Measurements from ENCODE around the gene FAT2. TPM values are rescaled to one million over a fixed set of nuclear protein-coding genes. Genes with fewer than 3 reads are reported as not detected.
A peak's percentile ranks its signal among the peaks of the same experiment; 100 is the strongest.
"Not testable (repeated sequence)": the region's sequence is repeated elsewhere in the genome, so short reads cannot be mapped to it uniquely, and the experiment has no call there.

The FAT2 gene
- total RNA-seq, 1 experiment from 2014 or later = not detected

GRCh38 chr5:151581812-151582583 lies 9.1 kb downstream of the FAT2 start:
- Histone ChIP-seq H3K27ac (ENCODE audit: low read length) (no peak overlapping the region), H3K9ac (ENCODE audit: low read length) (no peak overlapping the region), H3K4me1 (ENCODE audit: low read length) (peaks cover 12% of the 10 kb centered on the region), H3K4me2 (ENCODE audit: low read depth, low read length, poor library complexity, severe bottlenecking) (no peak overlapping the region), H4K20me1 (ENCODE audit: insufficient read depth, low read depth, low read length) (no peaks in the 10 kb centered on the region), H3K4me3 (ENCODE audit: low read length) (no peak overlapping the region), H3K36me3 (ENCODE audit: insufficient read depth, low read length) (no peaks in the 10 kb centered on the region), H3K9me2 (replicated peaks; ENCODE audit: insufficient read depth, low read length) (no peaks in the 10 kb centered on the region), H3K27me3 (ENCODE audit: low read length) (no peaks in the 10 kb centered on the region), H3K9me3 (ENCODE audit: low read length) (no peaks in the 10 kb centered on the region), H3K79me2 (ENCODE audit: low read length) (no peaks in the 10 kb centered on the region), H2AFZ (ENCODE audit: low read length) (no peak overlapping the region)
- no peak for DNase-seq

DNA sequence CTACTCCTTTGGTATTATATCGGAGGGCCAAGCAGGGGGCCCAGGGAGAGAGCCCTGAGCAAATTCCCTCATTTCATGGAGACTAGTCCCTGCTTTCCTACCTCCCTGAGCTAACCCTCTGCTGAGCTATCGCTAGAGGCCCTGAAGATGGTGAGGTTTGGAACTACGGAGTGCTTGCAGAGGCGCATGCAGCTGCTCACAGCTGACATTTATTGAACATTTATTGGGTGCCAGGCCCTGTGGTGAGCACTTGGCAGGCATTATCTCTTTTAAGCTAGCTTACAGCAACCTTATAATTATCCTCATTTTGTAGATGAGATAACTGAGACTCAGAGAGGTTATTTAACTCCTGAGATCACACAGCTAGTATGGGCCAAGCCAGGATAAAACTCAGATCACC lies 9.8 kb downstream of the FAT2 start:
- Histone ChIP-seq H3K27ac (ENCODE audit: low read length) (no peak overlapping the region), H3K9me2 (replicated peaks; ENCODE audit: insufficient read depth, low read length) (no peaks in the 10 kb centered on the region), H3K4me3 (ENCODE audit: low read length) (no peak overlapping the region), H4K20me1 (ENCODE audit: insufficient read depth, low read depth, low read length) (no peaks in the 10 kb centered on the region), H3K79me2 (ENCODE audit: low read length) (no peaks in the 10 kb centered on the region), H3K4me1 (ENCODE audit: low read length) (peaks cover 12% of the 10 kb centered on the region), H3K36me3 (ENCODE audit: insufficient read depth, low read length) (no peaks in the 10 kb centered on the region), H2AFZ (ENCODE audit: low read length) (no peak overlapping the region), H3K4me2 (ENCODE audit: low read depth, low read length, poor library complexity, severe bottlenecking) (no peak overlapping the region), H3K9ac (ENCODE audit: low read length) (no peak overlapping the region), H3K9me3 (ENCODE audit: low read length) (no peaks in the 10 kb centered on the region), H3K27me3 (ENCODE audit: low read length) (no peaks in the 10 kb centered on the region)
- DNase-seq = no peak

- H3K79me2 ChIP-seq (ENCODE audit: low read length) = no peaks in the 10 kb centered on the region
- no peaks in the 10 kb centered on the region for H3K36me3 ChIP-seq (ENCODE audit: insufficient read depth, low read length)
- H4K20me1 ChIP-seq (ENCODE audit: insufficient read depth, low read depth, low read length) = no peaks in the 10 kb centered on the region
- no peak overlapping the region for H3K4me2 ChIP-seq (ENCODE audit: low read depth, low read length, poor library complexity, severe bottlenecking)
- no peak overlapping the region for H2AFZ ChIP-seq (ENCODE audit: low read length)
- H3K4me3 ChIP-seq (ENCODE audit: low read length) = no peak overlapping the region
- no peaks in the 10 kb centered on the region for H3K27me3 ChIP-seq (ENCODE audit: low read length)
- H3K9me2 ChIP-seq (replicated peaks; ENCODE audit: insufficient read depth, low read length) = no peaks in the 10 kb centered on the region
- no peak for DNase-seq
- H3K9ac ChIP-seq (ENCODE audit: low read length) = no peak overlapping the region
- no peaks in the 10 kb centered on the region for H3K9me3 ChIP-seq (ENCODE audit: low read length)
- H3K27ac ChIP-seq (ENCODE audit: low read length) = no peak overlapping the region
- peaks cover 12% of the 10 kb centered on the region for H3K4me1 ChIP-seq (ENCODE audit: low read length)
These were observed 10.3 kb downstream of the FAT2 start for GRCh38 chr5:151580858-151581257.

- H3K4me2 ChIP-seq (ENCODE audit: low read depth, low read length, poor library complexity, severe bottlenecking) = no peak overlapping the region
- no peak overlapping the region for H3K4me3 ChIP-seq (ENCODE audit: low read length)
- H3K79me2 ChIP-seq (ENCODE audit: low read length) = no peaks in the 10 kb centered on the region
- no peak overlapping the region for H2AFZ ChIP-seq (ENCODE audit: low read length)
- no peaks in the 10 kb centered on the region for H3K9me3 ChIP-seq (ENCODE audit: low read length)
- no peaks in the 10 kb centered on the region for H3K36me3 ChIP-seq (ENCODE audit: insufficient read depth, low read length)
- no peak for DNase-seq
- no peaks in the 10 kb centered on the region for H3K27me3 ChIP-seq (ENCODE audit: low read length)
- H3K9ac ChIP-seq (ENCODE audit: low read length) = no peak overlapping the region
- H3K4me1 ChIP-seq (ENCODE audit: low read length) = peaks cover 12% of the 10 kb centered on the region
- H4K20me1 ChIP-seq (ENCODE audit: insufficient read depth, low read depth, low read length) = no peaks in the 10 kb centered on the region
- no peak overlapping the region for H3K27ac ChIP-seq (ENCODE audit: low read length)
- H3K9me2 ChIP-seq (replicated peaks; ENCODE audit: insufficient read depth, low read length) = no peaks in the 10 kb centered on the region
These were observed 10.9 kb downstream of the FAT2 start for GRCh38 chr5:151580239-151580638.

DNA sequence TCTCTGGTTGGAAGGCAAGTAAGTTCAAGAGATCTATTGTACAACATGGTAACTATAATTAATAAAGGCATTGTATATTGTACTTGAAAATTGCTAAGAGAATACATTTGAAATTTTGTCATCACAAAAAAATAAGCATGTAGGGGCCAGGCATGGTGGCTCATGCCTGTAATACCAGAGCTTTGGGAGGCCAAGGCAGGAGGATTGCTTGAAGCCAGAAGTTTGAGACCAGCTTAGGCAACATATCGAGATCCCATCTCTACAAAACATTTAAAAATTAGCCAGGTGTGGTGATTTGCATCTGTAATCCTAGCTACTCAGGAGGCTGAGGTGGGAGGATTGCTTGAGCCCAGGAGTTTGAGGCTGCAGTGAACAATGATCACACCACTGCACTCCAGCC lies 12.0 kb downstream of the FAT2 start:
- H4K20me1 ChIP-seq (ENCODE audit: insufficient read depth, low read depth, low read length); H3K79me2 ChIP-seq (ENCODE audit: low read length); H3K27ac ChIP-seq (ENCODE audit: low read length); H3K9ac ChIP-seq (ENCODE audit: low read length); H3K36me3 ChIP-seq (ENCODE audit: insufficient read depth, low read length); H3K9me2 ChIP-seq (replicated peaks; ENCODE audit: insufficient read depth, low read length); H2AFZ ChIP-seq (ENCODE audit: low read length); DNase-seq; H3K4me2 ChIP-seq (ENCODE audit: low read depth, low read length, poor library complexity, severe bottlenecking); H3K27me3 ChIP-seq (ENCODE audit: low read length); H3K9me3 ChIP-seq (ENCODE audit: low read length); H3K4me3 ChIP-seq (ENCODE audit: low read length): not testable (repeated sequence)
- H3K4me1 ChIP-seq (ENCODE audit: low read length) = peaks cover 12% of the 10 kb centered on the region

DNA sequence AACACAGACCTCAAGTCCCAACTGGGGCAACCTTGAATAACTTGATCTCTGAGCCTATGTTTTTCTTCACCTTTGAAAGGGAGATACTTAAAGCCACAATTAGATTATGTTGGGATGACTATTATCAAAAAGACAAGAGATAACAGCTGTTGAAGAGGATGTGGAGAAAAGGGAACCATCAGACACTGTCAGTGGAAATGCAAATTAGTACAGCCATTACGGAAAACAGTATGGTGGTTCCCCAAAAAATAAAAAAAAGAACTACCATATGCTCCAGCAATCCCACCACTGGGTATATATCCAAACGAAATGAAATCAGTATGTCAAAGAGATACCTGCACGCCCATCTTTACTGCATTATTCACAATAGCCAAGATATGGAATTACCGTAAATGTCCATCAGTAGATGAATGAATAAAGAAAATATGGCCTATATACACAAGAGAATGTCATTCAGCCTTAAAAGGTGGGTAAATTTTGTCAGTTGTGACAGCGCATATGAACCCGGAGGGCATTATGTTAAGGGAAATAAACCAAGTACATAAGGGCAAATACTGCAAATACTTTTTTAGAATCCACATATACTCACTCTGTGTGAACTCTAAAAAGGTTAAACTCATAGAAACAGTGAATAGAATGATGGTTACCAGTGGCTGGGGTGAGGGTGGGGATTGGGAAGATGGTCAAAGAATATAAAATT lies 12.7 kb downstream of the FAT2 start:
- H3K4me1 ChIP-seq (ENCODE audit: low read length) = peaks cover 12% of the 10 kb centered on the region
- H3K36me3 ChIP-seq (ENCODE audit: insufficient read depth, low read length) = no peaks in the 10 kb centered on the region
- no peak overlapping the region for H3K4me3 ChIP-seq (ENCODE audit: low read length)
- H3K27ac ChIP-seq (ENCODE audit: low read length) = no peak overlapping the region
- no peaks in the 10 kb centered on the region for H3K27me3 ChIP-seq (ENCODE audit: low read length)
- DNase-seq = no peak
- H3K9ac ChIP-seq (ENCODE audit: low read length) = no peak overlapping the region
- no peaks in the 10 kb centered on the region for H4K20me1 ChIP-seq (ENCODE audit: insufficient read depth, low read depth, low read length)
- no peaks in the 10 kb centered on the region for H3K79me2 ChIP-seq (ENCODE audit: low read length)
- no peak overlapping the region for H3K4me2 ChIP-seq (ENCODE audit: low read depth, low read length, poor library complexity, severe bottlenecking)
- no peak overlapping the region for H2AFZ ChIP-seq (ENCODE audit: low read length)
- H3K9me2 ChIP-seq (replicated peaks; ENCODE audit: insufficient read depth, low read length) = no peaks in the 10 kb centered on the region
- no peaks in the 10 kb centered on the region for H3K9me3 ChIP-seq (ENCODE audit: low read length)

DNA sequence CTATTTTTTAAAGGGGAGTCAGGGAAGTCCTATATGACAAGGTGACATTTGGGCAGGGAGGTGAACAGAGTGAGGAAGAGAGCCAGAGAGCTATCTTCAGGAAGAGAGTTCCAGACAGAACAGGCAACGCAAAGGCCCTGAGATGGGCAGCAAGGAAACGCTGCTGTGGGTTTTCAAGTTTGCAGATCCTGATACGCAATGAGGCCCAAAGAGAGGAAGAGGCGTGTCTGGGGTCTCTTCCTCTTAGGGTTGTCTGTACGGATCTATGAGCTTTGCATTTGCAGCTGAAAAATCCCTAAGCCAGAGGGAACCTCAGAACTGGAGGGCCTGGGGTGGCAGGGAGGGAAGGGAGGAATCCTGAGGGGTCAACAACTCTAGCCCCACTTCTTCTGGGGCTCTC lies 13.6 kb downstream of the FAT2 start:
- Histone ChIP-seq H3K9me3 (ENCODE audit: low read length) (no peaks in the 10 kb centered on the region), H3K4me2 (ENCODE audit: low read depth, low read length, poor library complexity, severe bottlenecking) (no peak overlapping the region)
- DNase-seq = no peak

GRCh38 chr5:151574444-151574996 lies 16.6 kb downstream of the FAT2 start:
- Histone ChIP-seq H3K4me2 (ENCODE audit: low read depth, low read length, poor library complexity, severe bottlenecking) (no peak overlapping the region), H4K20me1 (ENCODE audit: insufficient read depth, low read depth, low read length) (no peaks in the 10 kb centered on the region), H3K9ac (ENCODE audit: low read length) (no peak overlapping the region), H3K27me3 (ENCODE audit: low read length) (no peaks in the 10 kb centered on the region), H3K9me3 (ENCODE audit: low read length) (no peaks in the 10 kb centered on the region), H2AFZ (ENCODE audit: low read length) (no peak overlapping the region), H3K79me2 (ENCODE audit: low read length) (no peaks in the 10 kb centered on the region), H3K4me1 (ENCODE audit: low read length) (peaks cover 12% of the 10 kb centered on the region), H3K4me3 (ENCODE audit: low read length) (no peak overlapping the region), H3K9me2 (replicated peaks; ENCODE audit: insufficient read depth, low read length) (no peaks in the 10 kb centered on the region), H3K36me3 (ENCODE audit: insufficient read depth, low read length) (no peaks in the 10 kb centered on the region), H3K27ac (ENCODE audit: low read length) (no peak overlapping the region)
- DNase-seq = no peak

More for the DNA sequence above, 13.6 kb downstream of the FAT2 start:
- H2AFZ ChIP-seq (ENCODE audit: low read length) = peak overlapping the region; percentile 27; the same call in 1 of the 2 replicates
- no peaks in the 10 kb centered on the region for H3K79me2 ChIP-seq (ENCODE audit: low read length)
- no peaks in the 10 kb centered on the region for H3K27me3 ChIP-seq (ENCODE audit: low read length)
- no peaks in the 10 kb centered on the region for H3K36me3 ChIP-seq (ENCODE audit: insufficient read depth, low read length)
- H3K27ac ChIP-seq (ENCODE audit: low read length) = no peak overlapping the region
- no peaks in the 10 kb centered on the region for H4K20me1 ChIP-seq (ENCODE audit: insufficient read depth, low read depth, low read length)
- H3K4me1 ChIP-seq (ENCODE audit: low read length) = peaks cover 12% of the 10 kb centered on the region
- no peak overlapping the region for H3K9ac ChIP-seq (ENCODE audit: low read length)
- no peak overlapping the region for H3K4me3 ChIP-seq (ENCODE audit: low read length)
- H3K9me2 ChIP-seq (replicated peaks; ENCODE audit: insufficient read depth, low read length) = no peaks in the 10 kb centered on the region

Data from Karpas-422 (cell line).